Osteoblast (primary cell): Measurements from ENCODE around the gene SOX10. TPM values are rescaled to one million over a fixed set of nuclear protein-coding genes. Genes with fewer than 3 reads are reported as not detected.

Source experiments
- DNase-seq: peaks from one replicate; pipeline ENCODE4 v3.0.0; 2011; ENCODE audit warnings: low spot score, mixed read lengths; ENCODE audit not compliant: insufficient read length; ENCODE audit errors: missing footprints
- H2AFZ ChIP-seq: 2 replicates; pipeline ENCODE4 v1.6.0; 2011; ENCODE audit warnings: mild to moderate bottlenecking, low read length
- H3K27ac ChIP-seq: 2 replicates; pipeline ENCODE4 v1.5.1; 2011; ENCODE audit warnings: mild to moderate bottlenecking, low read depth, low read length, moderate library complexity
- H3K27me3 ChIP-seq: 2 replicates; pipeline ENCODE4 v1.6.0; 2012; ENCODE audit warnings: mild to moderate bottlenecking, control low read depth, inconsistent platforms, low read length, moderate library complexity; ENCODE audit not compliant: insufficient read depth
- H3K36me3 ChIP-seq: 2 replicates; pipeline ENCODE4 v1.5.1; 2011; ENCODE audit warnings: mild to moderate bottlenecking, low read length, control low read depth, moderate library complexity; ENCODE audit not compliant: insufficient read depth
- H3K4me1 ChIP-seq: 2 replicates; pipeline ENCODE4 v1.5.1; 2011; ENCODE audit warnings: mild to moderate bottlenecking, low read length, control low read depth, moderate library complexity; ENCODE audit not compliant: insufficient read depth
- H3K4me2 ChIP-seq: 2 replicates; pipeline ENCODE4 v1.6.0; 2011; ENCODE audit warnings: mild to moderate bottlenecking, low read length; ENCODE audit not compliant: insufficient read depth
- H3K4me3 ChIP-seq: fragments of 200-600 bp; sonication (generic); 3 replicates; pipeline ENCODE4 v1.5.1; 2012; ENCODE audit warnings: mild to moderate bottlenecking, low read length, inconsistent platforms; ENCODE audit not compliant: insufficient read depth
- H3K79me2 ChIP-seq: 2 replicates; pipeline ENCODE4 v1.6.0; 2012; ENCODE audit warnings: mild to moderate bottlenecking, low read length, control low read depth, inconsistent platforms; ENCODE audit not compliant: insufficient read depth
- H3K9me3 ChIP-seq: 2 replicates; pipeline ENCODE4 v1.5.1; 2011; ENCODE audit warnings: low read depth, low read length, control low read depth
- H4K20me1 ChIP-seq: 2 replicates; pipeline ENCODE4 v1.6.0; 2012; ENCODE audit warnings: mild to moderate bottlenecking, low read length, control low read depth; ENCODE audit not compliant: insufficient read depth
- total RNA-seq: library from RNA; depleted of rRNA; stranded (reverse); fragments of >200 nt; gene quantifications from 2 replicates; pipeline ENCODE4 v1.2.3, GENCODE V29; 2012
- TF ChIP-seq, protein P1 (sequence below): IDR thresholded peaks from 2 replicates; pipeline ENCODE4 v1.5.1; 2011; ENCODE audit warnings: mild to moderate bottlenecking, low read depth, low read length, moderate library complexity; ENCODE audit errors: extremely low read depth

Gene SOX10
- total RNA-seq, 1 donor: not detected

GRCh38 chr22:38028344-38029130 is 44.2 kb upstream of the SOX10 start:
- TF ChIP-seq, protein P1, sequence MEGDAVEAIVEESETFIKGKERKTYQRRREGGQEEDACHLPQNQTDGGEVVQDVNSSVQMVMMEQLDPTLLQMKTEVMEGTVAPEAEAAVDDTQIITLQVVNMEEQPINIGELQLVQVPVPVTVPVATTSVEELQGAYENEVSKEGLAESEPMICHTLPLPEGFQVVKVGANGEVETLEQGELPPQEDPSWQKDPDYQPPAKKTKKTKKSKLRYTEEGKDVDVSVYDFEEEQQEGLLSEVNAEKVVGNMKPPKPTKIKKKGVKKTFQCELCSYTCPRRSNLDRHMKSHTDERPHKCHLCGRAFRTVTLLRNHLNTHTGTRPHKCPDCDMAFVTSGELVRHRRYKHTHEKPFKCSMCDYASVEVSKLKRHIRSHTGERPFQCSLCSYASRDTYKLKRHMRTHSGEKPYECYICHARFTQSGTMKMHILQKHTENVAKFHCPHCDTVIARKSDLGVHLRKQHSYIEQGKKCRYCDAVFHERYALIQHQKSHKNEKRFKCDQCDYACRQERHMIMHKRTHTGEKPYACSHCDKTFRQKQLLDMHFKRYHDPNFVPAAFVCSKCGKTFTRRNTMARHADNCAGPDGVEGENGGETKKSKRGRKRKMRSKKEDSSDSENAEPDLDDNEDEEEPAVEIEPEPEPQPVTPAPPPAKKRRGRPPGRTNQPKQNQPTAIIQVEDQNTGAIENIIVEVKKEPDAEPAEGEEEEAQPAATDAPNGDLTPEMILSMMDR: no peak
- Histone ChIP-seq H3K36me3 (no peaks in the 10 kb centered on the region), H3K79me2 (no peaks in the 10 kb centered on the region), H3K27me3 (no peaks in the 10 kb centered on the region), H3K27ac (no peak overlapping the region), H3K4me3 (no peak overlapping the region), H3K4me1 (peaks cover 17% of the 10 kb centered on the region), H2AFZ (no peak overlapping the region), H3K9me3 (no peaks in the 10 kb centered on the region), H4K20me1 (no peaks in the 10 kb centered on the region), H3K4me2 (no peak overlapping the region)
- DNase-seq: peak; percentile 34

GRCh38 chr22:38027487-38027886 is 43.1 kb upstream of the SOX10 start:
- Histone ChIP-seq H3K4me2 (no peak overlapping the region), H3K4me3 (no peak overlapping the region), H2AFZ (no peak overlapping the region), H3K27me3 (peaks cover 6% of the 10 kb centered on the region), H3K9me3 (no peaks in the 10 kb centered on the region), H3K27ac (no peak overlapping the region), H3K79me2 (no peaks in the 10 kb centered on the region), H4K20me1 (no peaks in the 10 kb centered on the region), H3K36me3 (no peaks in the 10 kb centered on the region), H3K4me1 (peaks cover 10% of the 10 kb centered on the region)
- DNase-seq: no peak
- TF ChIP-seq, protein P1: no peak

DNA sequence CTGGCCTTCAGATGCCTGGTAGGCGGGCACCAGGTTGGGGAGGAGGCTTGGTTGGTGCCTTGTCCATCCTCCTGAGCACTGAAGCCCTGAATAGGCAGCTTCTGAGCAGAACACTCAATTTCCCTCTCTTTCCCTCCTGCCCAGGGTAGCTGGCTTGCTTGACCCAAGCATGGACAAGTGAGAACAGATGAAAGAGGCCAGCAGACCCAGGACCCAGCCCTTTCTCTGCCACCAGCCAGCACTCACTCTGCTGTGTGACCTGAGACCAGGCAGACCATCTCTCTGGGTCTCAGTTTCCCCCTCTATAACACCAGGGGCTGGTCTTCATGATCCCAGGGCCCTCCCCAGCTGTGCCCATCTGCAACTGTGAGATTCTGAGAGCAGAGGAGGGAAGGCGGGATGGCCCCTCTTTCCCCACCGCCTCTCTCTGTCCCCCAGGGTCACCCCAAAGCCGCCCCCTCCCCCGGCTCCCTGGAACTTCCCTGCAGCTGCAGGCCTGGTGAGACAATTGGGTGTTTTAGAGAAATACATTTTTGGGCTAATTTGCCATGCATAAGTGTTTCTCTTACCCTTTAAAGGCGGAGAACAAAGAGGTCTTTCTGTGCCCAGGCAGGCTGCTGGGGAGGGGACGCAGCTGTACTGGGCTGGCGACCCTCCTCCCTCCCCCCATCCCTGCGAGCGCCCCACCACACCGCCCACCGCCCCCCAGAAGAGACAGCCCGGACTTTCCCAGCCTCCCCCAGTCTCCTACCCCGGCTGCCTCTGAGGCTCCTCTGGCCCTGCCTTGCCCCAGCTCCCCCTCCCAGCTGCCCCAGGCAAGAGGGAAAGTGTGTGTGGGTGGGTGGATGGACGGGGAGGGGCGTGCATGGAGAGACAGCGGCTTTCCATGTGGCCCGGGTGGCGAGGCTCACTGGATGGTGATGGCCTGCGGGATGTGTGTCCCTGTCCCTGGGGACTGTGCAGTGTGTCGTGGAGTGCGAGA is 42.1 kb upstream of the SOX10 start:
- Histone ChIP-seq H3K79me2 (no peaks in the 10 kb centered on the region), H2AFZ (no peak overlapping the region), H3K9me3 (no peaks in the 10 kb centered on the region), H3K27me3 (peaks cover 6% of the 10 kb centered on the region), H3K4me1 (peaks cover 10% of the 10 kb centered on the region), H3K4me3 (no peak overlapping the region), H4K20me1 (no peaks in the 10 kb centered on the region), H3K36me3 (no peaks in the 10 kb centered on the region), H3K27ac (no peak overlapping the region), H3K4me2 (no peak overlapping the region)
- TF ChIP-seq, protein P1: no peak
- peak; percentile 62 for DNase-seq

GRCh38 chr22:38025514-38025913 is 41.2 kb upstream of the SOX10 start:
- H3K4me2 ChIP-seq: no peak overlapping the region
- no peak overlapping the region for H3K27ac ChIP-seq
- no peak overlapping the region for H2AFZ ChIP-seq
- H3K9me3 ChIP-seq: no peaks in the 10 kb centered on the region
- no peak overlapping the region for H3K4me3 ChIP-seq
- peaks cover 6% of the 10 kb centered on the region for H3K27me3 ChIP-seq
- H3K79me2 ChIP-seq: no peaks in the 10 kb centered on the region
- TF ChIP-seq, protein P1: no peak
- H3K36me3 ChIP-seq: no peaks in the 10 kb centered on the region
- H4K20me1 ChIP-seq: no peaks in the 10 kb centered on the region
- no peak for DNase-seq
- peaks cover 3% of the 10 kb centered on the region for H3K4me1 ChIP-seq
